HG03457 (cell line): ENCODE measurements around the gene ADGRD1.

Experiments
- ATAC-seq: cut with Tn5 transposase; IDR thresholded peaks from one replicate; pipeline ENCODE4 v1.9.1; 2021; ENCODE audit warnings: moderate number of reproducible peaks; ENCODE audit not compliant: unreplicated experiment

ADGRD1 gene

DNA sequence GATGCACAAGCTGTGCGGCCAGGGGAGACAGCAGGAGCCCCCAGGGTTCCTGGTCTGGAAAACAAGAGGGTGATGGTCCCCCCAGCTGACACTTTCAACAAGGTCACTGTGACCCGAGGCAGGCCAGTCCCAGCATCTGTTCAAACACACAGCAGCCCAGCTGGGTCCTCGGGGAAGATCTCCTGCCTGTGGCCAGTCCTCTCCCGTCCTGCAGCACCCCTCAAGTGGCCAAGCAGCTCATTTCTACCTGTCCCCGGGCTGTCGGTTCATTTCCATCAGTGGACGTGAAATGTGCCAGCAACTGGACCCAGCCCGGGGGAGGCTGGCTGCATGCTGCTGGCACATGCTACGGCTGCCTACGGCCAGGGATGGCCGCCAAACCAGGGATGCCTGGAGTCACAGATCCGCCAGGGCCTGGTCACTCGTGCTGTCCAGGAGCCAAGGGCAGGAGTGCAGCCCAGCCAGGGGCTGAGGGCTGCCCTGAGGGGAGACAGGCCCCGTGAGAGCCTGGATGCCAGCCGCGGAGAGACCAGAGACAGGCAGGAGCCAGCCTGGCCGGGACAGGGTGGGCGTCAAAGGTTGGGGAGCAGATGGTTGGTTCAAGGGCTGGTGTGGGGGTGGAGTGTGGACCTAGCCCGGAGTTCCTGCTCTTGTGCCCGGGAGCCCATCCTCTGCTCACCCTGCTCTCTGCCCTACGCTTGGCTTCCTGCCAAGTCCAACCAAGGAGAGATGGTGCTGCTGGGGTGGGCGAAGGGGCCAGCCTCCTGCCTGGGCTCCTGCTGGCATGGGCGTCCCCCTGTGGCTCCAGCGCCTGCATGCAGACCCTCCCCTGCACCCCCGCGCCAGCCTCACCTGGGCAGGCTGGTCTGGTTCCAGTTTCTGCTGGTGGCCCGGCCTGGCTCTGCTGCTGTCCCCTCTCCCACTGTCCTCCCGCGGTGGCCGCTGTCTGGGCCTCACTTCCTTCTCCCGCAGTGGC, 143.8 kb downstream of the ADGRD1 start:
- no peak for ATAC-seq

DNA sequence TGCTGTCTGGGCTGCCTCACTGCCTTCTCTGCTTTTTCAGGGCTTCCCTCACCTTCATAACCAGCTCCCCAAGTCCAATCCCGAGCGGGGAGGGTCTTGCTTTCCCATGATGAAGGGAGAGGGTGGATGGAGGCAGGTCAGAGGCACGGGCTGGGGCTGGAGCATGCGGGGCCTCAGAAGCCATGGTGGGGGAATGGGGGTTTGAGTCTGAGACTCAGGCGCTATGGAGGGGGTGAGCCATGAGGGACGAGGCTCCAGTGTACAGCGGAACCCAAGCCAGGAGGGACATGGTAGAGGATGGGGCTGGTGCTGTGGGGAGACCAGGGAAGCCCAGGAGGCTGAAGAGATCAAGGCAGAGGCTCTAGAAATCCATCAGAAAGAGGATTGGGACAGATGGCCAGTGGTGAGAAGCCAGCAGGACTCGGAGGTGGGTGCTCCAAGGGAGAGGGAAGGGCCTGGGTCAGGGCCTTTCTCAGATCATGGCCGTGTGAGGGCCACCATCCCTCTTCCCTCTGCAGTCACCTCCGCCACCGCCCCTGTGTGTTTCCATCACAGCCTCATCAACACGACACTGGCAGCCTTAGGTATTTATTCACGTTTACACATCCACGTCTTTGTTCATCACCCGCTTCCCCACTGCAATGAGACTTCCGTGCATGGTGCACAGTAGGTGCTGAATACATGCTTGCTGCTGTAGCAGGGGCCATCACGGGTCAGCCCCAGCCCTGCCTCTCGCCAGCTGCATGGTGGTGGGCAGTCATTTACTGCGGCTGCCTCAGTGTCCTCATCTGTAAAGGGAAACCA, 144.7 kb downstream of the ADGRD1 start:
- ATAC-seq, result no peak

DNA sequence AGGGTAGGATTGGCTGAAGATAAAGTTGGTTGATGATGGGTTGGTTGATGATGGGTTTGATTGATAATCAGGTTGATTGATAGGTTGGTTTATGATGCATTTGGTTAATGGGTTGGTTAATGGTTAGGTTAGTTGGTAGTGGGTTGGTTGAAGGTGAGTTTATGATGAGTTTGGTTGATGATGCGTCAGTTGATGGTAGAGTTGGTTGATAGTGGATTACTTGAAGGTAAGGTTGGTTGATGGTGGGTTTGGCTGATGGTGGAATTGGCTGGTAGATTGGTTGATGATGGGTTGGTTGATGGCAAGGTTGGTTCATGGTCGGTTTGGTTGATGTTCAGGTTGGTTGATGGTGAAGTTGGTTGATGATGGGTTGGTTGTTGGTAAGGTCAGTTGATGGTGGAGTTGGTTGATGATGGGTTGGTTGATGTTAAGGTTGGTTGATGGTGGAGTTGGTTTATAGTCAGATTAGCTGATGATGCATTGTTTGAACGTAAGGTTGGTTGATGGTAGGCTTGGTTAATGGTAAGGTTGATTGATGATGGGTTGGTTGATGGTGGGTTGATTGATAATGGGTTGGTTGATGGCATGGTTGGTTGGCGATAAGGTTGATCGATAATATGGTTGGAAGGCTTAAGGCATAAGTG, 146.4 kb downstream of the ADGRD1 start:
- no peak for ATAC-seq

DNA sequence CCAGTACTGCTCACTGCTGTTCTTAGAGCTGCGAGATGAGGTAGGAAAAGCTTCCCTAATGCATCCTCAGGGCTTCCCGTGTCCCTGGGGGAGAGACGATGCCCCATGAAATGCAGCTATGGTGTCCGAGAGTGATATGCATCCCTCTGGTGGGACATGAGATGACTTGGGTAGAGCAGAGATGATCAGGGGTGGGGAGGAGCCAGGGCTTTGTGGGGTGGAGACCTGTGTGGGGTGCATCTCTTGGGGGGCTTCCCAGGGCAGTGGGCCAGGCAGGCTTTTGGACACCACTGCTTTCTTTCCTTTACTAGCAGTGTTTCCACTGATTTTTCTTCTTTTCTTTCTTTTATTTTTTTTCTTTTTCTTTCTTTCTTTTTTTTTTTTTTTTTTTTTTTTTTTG, 147.3 kb downstream of the ADGRD1 start:
- ATAC-seq, result no peak

DNA sequence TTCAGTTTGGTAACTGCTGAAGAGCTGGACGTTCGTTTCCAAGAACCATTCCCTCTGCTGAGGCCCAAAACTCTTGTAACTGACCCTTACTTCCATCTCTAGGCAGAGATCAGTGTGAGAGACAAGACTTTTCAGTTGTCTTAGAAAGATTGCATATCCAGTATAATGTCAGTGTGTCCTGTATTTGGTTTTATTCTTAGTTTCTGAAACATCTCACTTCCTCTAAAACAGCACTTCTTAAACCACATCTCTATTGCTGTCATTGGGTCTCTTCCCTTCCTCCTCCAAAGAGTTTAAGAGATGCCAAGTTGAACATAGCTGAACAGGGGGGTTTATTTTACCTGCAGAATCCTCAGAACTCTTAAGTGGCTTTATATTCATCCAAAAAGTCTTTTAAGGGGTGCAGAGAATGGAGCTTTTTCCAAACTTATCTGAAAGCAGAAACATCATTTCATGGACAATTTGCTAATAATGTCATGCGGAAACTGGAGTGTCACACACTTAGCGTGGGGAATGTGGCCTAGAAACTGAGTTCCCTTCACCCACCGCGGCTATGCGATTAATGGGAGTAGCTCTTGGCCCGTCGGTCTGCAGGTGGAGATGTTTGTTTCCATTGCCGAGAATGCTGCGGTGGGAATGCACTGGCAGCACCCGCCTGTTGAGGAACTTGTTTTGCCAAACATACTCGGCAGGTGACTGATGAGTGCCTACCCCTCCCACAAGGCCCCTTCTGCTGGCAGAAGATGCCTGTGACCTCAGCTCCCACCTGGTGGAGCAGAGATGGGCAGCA, 148.2 kb downstream of the ADGRD1 start:
- ATAC-seq, result peak; percentile 75

DNA sequence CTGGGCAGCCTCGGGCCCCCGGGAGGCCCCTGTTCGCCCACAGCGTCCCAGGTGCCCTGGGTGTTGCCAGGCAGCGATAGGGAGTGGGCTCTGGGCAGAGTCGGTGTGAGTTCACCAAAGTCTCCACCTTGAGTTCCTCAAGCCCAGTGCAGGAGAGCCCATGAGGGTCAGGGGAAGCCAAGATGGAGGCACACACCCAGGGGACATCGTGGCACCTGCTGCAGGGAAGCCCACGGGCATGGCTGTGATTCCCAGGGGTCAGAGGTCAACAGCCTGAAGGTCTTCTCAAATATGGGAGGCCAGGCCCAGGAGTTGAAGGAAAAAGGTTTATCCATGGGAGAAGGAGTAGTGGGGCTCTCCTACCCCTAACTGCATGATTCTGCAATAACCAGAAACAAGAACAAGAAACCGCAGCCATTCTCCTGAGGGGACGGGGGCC, 148.8 kb downstream of the ADGRD1 start:
- ATAC-seq, result no peak

DNA sequence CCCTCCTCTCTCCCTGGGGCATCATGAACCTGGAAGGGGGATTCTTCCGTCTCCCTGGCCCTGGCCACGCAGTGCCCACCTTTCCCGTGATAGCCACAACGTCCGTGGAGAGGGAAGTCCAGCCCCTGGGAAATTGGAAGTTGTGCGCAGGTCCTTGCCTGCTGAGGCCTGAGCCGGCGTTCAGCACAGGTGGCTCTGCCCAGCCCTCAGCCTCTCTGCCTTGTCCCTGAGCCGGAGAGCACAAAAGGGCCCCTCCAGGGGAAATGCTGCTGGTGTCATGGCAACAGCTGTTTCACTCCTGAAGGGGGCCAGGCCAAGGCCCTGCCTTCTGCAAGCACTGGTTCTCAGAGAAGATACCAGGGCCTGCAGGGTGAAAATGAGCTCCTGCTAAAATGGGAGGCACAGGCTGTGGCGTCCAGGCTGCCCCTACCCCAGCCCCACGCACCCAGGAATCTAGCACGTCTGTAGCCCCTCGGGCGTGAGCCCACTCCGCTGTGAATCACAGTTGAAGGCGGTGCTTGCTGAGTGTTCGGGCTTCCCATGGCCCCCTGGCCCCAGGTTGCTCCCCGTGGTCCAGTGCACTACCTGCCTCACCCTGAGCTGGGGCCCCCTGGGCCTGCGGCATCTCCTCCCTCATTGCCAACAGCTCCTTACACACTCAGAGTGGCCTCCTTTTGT, 149.4 kb downstream of the ADGRD1 start:
- no peak for ATAC-seq

DNA sequence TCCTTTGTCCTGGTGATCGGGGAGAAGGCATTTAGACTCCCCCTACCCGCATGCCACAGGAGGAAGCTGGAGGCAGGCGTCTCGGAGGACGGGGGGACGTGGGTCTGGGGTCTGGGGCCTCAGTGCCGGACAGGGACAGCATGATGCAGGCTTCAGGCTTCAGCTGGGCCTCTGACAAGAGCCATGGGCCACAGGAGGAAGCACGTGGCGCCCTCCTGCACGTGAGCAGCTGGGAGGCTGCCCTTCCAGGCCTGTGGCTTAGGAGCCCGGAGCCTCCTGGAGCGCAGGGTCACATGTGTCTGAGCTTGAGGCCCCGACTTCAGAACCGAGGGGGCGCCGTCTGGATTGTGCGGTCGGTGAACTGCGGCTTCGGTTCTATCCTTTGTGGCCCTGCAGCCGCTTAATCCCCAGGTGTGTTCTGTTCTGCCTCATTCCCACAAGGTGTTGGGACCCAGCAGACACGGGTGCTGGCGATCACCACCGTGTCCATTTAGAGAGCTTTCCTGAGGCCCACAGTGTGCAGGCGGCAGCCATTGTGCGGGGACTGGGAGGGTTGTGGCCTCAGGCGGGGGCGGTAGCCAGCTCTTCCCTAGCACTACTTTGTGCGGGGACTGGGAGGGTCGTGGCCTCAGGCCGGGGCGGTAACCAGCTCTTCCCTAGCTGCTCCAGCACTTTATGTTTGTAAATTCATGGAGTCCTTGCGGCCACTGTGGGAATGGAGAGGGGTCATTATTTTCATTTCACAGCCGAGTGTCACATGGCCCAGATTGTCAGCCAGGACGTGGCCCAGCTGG, 150.2 kb downstream of the ADGRD1 start:
- ATAC-seq, result no peak

DNA sequence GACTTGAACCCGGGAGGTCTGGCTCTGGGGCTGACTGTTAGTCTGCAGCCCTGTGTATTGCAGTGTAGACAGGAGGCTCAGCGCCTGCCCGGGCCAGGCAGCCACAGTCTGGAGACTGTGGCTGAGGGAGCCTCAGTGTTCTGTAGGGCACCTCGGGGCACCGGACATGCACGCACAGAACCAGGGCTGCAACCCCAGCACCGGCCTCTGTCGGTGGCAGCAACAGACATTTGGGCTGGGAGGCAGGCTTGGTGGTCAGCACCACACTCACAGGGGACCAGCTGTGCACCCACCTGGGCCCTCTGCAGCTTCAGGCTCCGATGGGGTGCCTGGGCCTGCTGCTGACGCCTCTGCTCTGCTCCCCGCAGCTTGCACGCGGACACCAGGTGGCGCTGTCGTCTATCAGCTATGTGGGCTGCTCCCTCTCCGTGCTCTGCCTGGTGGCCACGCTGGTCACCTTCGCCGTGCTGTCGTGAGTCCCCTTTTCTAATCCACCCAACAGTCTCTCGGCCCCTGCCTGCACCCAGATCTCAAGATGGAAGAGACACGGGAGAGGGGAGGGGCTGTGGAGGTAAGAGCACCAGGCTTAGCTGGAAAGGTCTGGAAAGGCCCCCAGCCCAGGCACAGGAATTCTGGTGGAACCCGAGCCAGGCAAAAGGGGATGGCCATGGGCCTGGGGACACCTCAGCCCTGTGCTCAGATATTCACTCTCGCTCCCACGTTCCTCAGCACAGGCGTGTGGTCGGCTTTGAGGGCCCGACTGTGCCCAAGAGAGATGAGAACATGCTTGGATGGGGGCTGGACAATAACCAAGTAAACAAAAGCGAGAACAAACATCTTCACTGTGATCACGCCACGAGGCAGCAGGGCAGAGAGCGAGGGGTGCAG, 151.0 kb downstream of the ADGRD1 start:
- peak; percentile 52 for ATAC-seq

DNA sequence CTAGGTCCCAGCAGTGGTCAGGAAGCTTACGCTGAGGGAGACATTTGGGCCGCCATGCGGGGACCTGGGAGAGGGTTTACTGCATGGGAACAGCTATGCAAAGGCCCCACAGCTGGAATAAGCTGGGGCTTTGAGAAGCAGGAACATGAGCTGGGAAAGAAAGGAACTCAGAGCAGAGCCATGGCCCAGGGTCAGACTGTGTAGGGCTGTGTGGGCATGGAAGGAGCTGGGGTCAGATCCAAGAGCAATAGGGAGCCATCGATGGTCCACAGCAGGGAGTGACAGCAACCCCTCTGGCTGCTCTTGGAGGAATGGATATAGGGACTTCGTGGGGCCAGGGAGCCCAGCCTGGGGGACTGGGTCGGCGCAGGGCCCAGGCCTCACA, 151.6 kb downstream of the ADGRD1 start:
- ATAC-seq, result no peak

DNA sequence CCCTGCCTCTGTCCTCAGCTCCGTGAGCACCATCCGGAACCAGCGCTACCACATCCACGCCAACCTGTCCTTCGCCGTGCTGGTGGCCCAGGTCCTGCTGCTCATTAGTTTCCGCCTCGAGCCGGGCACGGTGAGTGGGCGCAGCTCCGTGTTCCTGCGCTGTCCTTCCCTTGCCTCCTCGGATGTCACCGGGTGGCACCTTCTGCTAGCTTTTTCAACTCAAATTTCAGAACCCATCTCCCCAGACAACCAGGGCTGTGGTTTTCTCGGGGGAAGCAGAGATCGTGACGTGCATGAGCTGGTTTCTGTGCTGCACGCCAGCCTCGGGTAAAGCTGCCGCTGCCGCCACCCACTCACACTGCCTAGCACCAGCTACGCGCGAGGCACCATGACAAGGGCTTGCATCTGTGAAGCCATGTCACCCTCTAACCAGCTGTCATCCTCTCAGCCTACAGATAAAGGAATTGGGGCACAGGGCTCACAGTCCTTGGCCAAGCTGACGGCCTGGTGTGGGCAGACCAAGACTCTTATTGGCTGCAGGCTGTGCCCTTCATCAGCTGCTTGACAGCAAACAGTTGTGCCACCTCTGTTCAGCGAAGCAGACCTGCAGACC, 152.1 kb downstream of the ADGRD1 start:
- ATAC-seq, result no peak

DNA sequence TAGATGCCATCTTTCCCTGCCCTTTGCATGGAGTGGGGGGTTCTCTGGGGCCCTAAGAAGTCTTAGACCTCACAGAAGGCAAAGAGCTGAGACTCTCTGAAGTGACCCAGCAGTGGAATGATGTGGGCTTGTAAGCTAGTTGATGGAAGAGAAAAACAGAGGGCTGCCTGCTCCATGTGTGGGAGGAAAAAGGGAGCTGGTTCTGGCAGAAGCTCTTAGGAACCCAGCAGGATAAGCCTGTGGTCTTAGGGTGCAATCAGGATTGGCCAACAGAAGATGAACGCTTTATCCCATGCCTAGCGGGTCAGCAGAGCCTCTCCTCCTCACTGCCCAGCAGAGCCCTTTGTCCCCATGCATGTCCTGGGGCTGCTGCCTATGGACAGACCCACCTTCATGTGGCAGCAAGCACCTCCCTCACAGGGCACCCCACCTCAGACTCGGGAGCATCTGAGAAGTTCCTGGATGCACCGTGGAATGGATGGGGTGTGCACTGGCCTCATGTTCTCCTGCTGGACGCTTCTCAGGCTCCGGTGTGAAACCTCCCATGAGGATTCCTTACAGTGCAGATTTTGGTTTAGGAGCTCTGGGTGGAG, 152.7 kb downstream of the ADGRD1 start:
- ATAC-seq, result no peak

DNA sequence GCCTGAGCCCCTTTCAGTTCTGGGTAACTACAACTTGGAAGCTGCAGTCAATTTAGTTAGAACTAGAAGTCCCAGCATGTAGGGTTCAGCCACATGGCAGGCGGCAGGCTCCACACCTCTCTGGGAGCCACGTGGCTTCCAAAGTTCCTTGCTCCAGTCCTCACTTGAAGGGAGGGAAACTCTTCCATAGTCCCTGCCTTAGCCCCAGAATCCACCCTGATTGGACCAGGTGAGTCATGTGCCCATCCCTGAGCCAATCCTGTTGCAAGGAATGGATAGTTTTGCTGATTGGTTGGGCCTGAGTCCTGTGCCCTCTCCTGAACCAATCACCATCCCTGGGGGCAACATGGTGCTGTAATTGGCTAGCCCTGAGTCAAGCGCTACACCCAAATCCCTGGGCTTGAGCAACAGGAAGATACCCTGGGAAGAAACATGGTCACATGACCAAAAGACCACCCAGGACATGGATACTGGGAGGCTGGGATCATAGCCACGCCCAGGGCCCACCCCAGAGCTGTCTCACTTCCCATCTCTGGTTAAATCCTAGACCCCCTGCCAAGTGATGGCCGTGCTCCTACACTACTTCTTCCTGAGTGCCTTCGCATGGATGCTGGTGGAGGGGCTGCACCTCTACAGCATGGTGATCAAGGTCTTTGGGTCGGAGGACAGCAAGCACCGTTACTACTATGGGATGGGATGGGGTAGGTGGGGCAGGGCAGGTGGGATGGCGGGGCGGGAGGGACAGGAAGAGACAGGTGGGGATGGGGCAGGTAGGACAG, 154.7 kb downstream of the ADGRD1 start:
- no peak for ATAC-seq

DNA sequence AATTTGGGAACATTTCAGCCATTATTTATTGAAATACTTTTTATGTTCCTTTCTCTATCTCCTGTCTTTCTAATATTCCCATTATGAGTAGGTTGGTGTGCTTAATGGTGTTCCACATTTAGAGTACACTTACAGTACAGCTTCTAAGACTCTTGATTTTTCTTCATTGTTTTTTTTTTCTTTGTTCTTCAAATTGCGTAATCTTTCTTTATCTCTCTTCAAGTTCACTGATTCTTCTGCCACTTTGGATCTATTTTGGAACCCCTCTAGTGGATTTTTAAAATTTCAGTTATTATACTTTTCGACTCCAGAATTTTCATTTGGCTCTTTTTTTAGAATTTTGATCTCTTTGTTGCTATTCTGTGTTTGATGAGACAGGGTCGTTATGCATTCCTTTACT, 157.7 kb downstream of the ADGRD1 start:
- no peak for ATAC-seq

DNA sequence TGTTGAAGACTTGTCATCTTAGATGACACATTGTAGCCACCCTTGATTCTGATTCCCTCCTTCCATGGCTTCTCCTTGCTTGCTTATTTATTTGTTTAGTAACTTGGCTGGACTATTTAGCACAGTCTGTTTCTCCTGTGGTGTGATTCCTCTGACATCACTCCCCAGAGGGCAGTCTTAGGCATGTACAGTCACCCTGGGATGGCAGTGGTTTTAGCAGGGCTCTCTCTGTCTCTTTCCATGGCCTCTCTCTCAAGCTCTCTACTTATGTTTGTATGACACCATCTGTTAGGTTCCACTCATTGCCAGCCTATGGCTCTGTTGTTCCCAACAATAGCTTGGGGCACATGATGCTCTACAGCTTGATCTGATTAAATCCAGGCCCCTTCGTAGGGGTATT, 158.3 kb downstream of the ADGRD1 start:
- ATAC-seq, result no peak

DNA sequence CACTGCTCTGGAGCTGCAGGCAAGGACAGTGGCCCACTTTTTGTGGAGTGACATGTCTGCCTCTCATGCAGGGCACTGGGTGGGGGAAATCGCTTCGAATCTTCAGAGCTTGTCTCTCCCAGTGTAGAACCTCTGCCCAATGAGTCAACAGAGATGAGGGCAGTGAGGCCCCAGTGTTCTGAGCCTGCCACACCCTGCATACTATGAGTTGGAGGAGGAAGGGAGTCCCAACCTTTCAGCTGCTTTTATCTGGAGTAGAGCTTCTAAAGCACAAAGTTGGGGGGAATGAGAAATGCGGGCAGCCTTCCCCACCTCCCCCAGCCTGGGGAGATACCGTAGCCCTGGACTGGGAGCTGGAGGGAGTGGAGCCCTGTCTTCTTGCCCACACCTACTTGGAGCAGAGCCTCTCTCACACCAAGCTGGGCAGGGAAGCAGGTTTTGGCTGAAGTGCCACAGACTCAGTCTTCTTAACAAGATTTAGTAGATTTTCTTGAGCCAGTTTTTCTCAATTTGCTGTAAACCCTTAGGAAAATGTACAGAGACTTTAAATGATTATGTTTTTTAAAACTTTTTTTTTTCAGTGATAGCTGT, 159.1 kb downstream of the ADGRD1 start:
- no peak for ATAC-seq
